Neural progenitor cell (in vitro differentiated cells): Measurements from ENCODE around the gene GPR39.

Experiments
- CTCF ChIP-seq: fragments of 200-600 bp; sonication (generic); IDR thresholded peaks from 2 replicates; pipeline ENCODE4 v1.5.1; 2017; ENCODE audit warnings: antibody characterized with exemption, mild to moderate bottlenecking
- EZH2 ChIP-seq: fragments of 200-600 bp; sonication (generic); IDR thresholded peaks from 2 replicates; pipeline ENCODE4 v1.6.1; 2017; ENCODE audit warnings: antibody characterized with exemption, mild to moderate bottlenecking, moderate library complexity
- EZH2phosphoT487 ChIP-seq: fragments of 200-600 bp; sonication (generic); IDR thresholded peaks from 2 replicates; pipeline ENCODE4 v1.6.1; 2017; ENCODE audit warnings: antibody characterized with exemption

GRCh38 chr2:132429351-132429750 lies 12.7 kb downstream of the GPR39 start:
- TF ChIP-seq CTCF (no peak), EZH2 (no peak), EZH2phosphoT487 (no peak)
